Measurements from ENCODE around the gene DLG2.

DNA sequence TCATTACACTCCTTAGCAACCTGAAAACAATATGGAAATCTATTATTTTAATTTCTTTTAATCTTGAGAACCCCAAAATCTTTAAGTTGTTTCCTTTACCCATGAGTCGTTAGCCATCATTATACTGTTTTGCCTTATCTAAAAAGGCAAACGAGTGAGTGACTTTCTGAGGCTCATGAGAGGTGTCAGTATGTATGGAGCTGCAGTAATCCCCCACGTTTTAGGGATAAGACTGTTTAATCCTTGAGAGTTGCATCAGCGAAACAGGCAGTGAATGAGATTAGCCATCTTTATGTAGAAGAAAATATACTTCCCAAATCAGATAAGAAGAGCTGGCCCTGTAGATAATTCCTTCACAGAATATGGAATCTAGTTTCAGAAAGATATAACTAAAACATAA is 1147.0 kb downstream of the DLG2 start:
- TF ChIP-seq, protein P1, sequence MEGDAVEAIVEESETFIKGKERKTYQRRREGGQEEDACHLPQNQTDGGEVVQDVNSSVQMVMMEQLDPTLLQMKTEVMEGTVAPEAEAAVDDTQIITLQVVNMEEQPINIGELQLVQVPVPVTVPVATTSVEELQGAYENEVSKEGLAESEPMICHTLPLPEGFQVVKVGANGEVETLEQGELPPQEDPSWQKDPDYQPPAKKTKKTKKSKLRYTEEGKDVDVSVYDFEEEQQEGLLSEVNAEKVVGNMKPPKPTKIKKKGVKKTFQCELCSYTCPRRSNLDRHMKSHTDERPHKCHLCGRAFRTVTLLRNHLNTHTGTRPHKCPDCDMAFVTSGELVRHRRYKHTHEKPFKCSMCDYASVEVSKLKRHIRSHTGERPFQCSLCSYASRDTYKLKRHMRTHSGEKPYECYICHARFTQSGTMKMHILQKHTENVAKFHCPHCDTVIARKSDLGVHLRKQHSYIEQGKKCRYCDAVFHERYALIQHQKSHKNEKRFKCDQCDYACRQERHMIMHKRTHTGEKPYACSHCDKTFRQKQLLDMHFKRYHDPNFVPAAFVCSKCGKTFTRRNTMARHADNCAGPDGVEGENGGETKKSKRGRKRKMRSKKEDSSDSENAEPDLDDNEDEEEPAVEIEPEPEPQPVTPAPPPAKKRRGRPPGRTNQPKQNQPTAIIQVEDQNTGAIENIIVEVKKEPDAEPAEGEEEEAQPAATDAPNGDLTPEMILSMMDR (IDR thresholded peaks at IDR 0.05; ENCODE audit: low read length), result no peak
- TF ChIP-seq EZH2 (optimal IDR thresholded peaks at IDR 0.05; ENCODE audit: low read depth, low read length), result no peak

Data from MM.1S (cell line).